NCI-H345 (cell line): ENCODE measurements around the gene ACBD5.
"Not testable (repeated sequence)": the region's sequence is repeated elsewhere in the genome, so short reads cannot be mapped to it uniquely, and the experiment has no call there.

Source experiments
- DNase-seq: peaks from one replicate; lab custom pipeline; 2025; lab: John Stamatoyannopoulos, UW

The ACBD5 gene, protein sequence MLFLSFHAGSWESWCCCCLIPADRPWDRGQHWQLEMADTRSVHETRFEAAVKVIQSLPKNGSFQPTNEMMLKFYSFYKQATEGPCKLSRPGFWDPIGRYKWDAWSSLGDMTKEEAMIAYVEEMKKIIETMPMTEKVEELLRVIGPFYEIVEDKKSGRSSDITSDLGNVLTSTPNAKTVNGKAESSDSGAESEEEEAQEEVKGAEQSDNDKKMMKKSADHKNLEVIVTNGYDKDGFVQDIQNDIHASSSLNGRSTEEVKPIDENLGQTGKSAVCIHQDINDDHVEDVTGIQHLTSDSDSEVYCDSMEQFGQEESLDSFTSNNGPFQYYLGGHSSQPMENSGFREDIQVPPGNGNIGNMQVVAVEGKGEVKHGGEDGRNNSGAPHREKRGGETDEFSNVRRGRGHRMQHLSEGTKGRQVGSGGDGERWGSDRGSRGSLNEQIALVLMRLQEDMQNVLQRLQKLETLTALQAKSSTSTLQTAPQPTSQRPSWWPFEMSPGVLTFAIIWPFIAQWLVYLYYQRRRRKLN

DNA sequence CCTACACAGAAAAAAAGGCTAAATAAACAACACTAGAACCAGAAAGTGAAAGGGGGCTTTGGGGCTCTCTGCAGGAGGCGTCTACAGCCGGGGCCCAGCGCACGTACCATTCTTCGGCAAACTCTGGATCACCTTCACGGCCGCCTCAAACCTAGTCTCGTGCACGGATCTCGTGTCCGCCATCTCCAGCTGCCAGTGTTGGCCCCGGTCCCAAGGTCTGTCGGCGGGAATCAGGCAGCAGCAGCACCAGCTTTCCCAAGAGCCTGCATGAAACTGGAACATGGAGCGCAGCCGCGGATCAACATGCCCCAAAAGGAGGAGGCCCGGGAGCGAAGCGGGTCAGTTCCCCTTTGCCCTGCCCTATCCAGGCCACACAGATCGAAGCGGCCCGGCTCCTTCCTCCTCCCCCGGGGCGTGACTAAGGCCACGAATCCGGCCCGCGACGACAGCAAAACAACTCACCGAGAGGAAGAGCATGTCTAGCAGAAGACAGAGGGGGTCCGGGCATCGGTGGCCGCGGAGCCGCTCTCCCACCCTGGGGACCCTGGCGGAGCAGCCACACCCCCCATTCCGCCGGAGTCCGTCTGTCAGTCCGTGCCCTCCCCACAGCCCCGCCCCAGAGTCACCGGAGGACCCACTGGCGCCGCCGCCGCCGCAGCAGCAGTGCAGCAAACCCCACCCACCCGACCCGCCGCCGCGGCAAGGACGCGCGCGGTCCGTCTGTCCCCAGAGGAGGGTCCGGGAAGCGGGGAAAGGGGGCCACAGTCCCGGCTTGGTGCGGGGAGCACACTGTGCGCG is at the start of gene ACBD5:
ACBD5 (minus strand) TSS at position 586 of the 798 bp plus-strand sequence; CDS start at position 477, 109 bp downstream.
- peak; percentile 67 for DNase-seq

DNA sequence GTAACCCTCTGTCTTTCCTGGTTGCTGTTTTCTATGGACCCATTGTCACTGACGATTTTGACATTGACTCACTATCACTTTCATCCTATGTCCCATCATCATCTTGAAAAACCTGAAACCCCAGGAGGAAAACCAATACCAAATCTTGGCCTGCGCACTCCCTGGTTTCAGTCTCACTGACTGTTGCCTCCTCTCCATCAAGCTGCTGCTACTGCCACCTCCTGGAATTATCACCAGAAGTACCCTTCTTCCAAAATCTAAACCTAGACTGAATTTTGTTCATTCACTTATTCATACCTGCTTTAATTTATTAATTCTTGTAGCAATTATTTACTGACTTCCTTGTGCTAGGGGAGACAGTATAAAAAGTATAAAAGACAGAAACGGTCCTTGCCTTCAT is 44.5 kb upstream of the ACBD5 start:
- DNase-seq: no peak

GRCh38 chr10:27276581-27276980 is 36.0 kb upstream of the ACBD5 start:
- DNase-seq: no peak

- not testable (repeated sequence) for DNase-seq
These were observed 25.4 kb upstream of the ACBD5 start for GRCh38 chr10:27266025-27266424.

DNA sequence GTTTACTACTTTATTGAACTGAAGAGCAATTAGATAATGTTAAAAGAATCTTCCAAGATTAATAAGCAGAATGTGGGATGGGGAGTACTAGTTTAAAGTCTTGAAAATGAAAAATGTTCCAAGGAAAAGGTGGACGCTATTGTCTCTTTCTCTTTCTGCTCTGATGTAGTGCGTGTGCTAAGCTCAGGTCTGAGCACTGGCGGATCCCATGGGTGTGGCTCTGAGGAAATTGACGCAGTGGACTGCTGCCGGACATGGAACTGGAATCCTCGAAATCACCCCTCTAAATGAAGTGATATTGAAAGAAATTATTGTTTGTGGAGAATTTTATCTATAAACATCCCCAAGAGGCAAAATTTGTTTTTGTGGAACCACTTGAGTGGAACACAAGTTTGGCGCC is 22.2 kb upstream of the ACBD5 start:
- DNase-seq: not testable (repeated sequence)

- DNase-seq: peak; percentile 5
These were observed 18.5 kb upstream of the ACBD5 start for GRCh38 chr10:27258838-27259812.

GRCh38 chr10:27258492-27258837 is 17.9 kb upstream of the ACBD5 start:
- no peak for DNase-seq

GRCh38 chr10:27256299-27257189 is 15.9 kb upstream of the ACBD5 start:
- DNase-seq: no peak

GRCh38 chr10:27253576-27253975 is 13.0 kb upstream of the ACBD5 start:
- no peak for DNase-seq

DNA sequence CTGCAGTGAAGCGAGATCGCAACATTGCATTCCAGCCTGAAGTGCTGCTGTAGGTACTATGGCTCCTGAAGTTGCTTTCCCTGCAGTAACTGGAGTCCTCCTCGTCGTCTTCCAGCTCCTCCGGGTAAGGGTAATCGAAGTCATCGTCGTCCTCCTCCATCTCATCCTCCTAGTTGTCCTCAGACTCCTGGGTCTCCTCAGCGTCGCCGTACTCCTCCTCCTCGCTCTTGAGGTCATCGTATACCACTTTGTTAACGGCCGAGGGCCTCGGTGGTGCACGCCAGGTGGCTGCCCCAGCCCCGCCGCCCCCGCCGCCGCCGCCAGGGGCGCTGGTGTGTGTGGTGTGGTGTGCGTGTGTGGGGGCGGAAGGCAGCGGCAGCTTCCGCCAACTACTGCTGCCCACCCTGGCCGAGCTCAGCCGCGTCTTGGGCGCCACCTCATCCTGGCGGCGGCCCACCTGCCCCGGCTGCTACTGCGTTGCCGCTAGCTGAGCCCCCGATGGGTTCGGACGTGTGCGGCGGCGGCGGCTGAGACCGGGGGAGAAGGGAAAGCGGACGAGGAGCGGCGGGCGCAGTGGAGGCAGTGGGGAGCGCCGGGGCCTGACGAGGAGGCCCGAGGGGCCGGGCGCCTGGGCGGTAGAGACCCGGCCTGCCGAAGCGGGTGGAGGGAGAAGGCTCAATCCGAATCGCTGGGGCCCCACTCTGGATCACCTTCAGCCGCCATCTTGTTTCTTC is 11.8 kb upstream of the ACBD5 start:
- peak; percentile 51 for DNase-seq

DNA sequence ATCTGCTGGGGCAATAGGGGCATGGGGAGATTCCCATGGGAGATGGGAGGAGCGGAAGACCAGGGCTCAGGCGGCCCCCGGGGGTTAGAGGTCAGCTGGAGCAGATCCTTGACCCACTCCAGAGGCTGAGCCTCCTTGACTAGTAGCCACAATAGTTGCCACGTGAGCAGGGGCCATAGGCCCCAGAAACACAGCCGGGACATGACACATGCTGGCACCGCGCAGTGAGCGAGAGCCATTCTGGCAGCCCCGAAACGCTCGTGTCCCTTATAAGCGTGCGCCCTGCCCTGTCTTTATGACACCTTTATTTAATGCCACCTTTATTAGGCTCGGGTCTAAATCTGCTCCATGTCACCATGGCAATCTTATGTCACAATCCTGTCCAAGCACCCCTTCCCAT is 11.0 kb upstream of the ACBD5 start:
- DNase-seq: no peak

GRCh38 chr10:27248215-27248614 is 7.6 kb upstream of the ACBD5 start:
- DNase-seq: no peak

- no peak for DNase-seq
These were observed 6.8 kb upstream of the ACBD5 start for GRCh38 chr10:27247441-27247840.

DNA sequence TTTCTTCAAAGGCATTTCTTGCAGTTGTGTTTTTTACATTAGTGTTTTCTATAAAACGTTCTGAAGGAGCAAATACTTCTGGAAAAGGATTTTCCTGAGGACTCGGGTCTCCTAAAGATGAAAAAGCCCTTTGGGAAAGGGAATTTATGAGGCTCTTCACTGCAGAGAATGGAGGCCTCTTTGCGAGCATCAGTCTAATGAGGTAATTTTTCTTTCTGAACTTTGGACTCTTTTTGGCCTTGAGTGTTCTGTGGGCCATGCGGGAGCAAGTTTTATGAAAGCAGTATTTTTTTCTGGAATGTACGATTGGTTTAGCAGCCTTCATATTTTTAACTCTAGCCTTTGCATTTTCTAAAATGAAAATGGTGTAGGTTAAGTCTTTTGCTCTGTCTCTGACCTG is 6.4 kb upstream of the ACBD5 start:
- DNase-seq: no peak

- DNase-seq: no peak
These were observed 5.2 kb upstream of the ACBD5 start for GRCh38 chr10:27245836-27246235.

DNA sequence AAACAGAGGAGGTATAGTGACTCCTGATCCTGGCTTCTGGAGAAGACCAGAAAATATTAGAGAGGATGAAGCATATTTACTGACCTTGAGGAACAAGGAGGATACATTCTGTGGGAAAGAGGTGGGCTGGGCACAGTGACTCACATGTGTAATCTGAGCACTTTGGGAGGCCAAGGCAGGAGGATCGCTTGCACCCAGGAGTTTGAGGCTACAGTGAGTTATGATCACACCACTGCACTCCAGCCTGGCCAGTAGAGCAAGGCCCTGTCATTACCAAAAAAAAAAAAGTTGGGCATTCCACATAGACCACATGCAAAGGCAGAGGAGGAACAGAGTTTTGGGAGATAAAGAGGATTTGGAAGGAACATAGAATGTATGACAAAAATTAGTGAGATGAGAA is 4.4 kb upstream of the ACBD5 start:
- no peak for DNase-seq

- no peak for DNase-seq
These were observed 2.5 kb upstream of the ACBD5 start for GRCh38 chr10:27242951-27243551.

GRCh38 chr10:27242473-27242950 is 1.9 kb upstream of the ACBD5 start:
- DNase-seq: no peak

- DNase-seq: peak; percentile 92
These were observed 1.3 kb upstream of the ACBD5 start for GRCh38 chr10:27241652-27242472.
